H1 (cell line): Measurements from ENCODE around the gene UMAD1.

Source experiments
- CTCF ChIP-seq, 3 experiments: IDR thresholded peaks; 1 replicate in 2 of 3; 2 replicates in 1 of 3; pipeline versions ENCODE4 v1.5.1 to v1.6.1; 2011; ENCODE audit warnings: low read length in 3 of 3, mild to moderate bottlenecking in 3 of 3, inconsistent platforms in 2 of 3, low read depth in 1 of 3, moderate library complexity in 1 of 3; ENCODE audit not compliant: insufficient read depth in 1 of 3; ENCODE audit errors: control extremely low read depth in 1 of 3
- GTF2F1 ChIP-seq: IDR thresholded peaks from 2 replicates; pipeline ENCODE4 v1.6.1; 2012; ENCODE audit warnings: low read depth, low read length, improper control_type of control experiment, borderline replicate concordance
- JUN ChIP-seq: IDR thresholded peaks from 2 replicates; pipeline ENCODE4 v1.6.1; 2011; ENCODE audit warnings: low read depth, mild to moderate bottlenecking, improper control_type of control experiment, low read length
- JUND ChIP-seq: IDR thresholded peaks from 2 replicates; pipeline ENCODE4 v1.6.1; 2011; ENCODE audit warnings: mild to moderate bottlenecking, improper control_type of control experiment, low read length
- POLR2AphosphoS5 ChIP-seq: IDR thresholded peaks from 2 replicates; pipeline ENCODE4 v1.6.1; 2011; ENCODE audit warnings: low read depth, low read length
- SIN3A ChIP-seq, 2 experiments: IDR thresholded peaks in 1 of 2; conservative IDR thresholded peaks in 1 of 2; 2 replicates each; pipeline ENCODE4 v1.6.1; 2011 to 2012; ENCODE audit warnings: low read length in 2 of 2, improper control_type of control experiment in 1 of 2, low read depth in 1 of 2, mild to moderate bottlenecking in 1 of 2
- SIX5 ChIP-seq: IDR thresholded peaks from 2 replicates; pipeline ENCODE4 v1.6.1; 2011; ENCODE audit warnings: mild to moderate bottlenecking, low read depth, low read length
- TAF1 ChIP-seq: IDR thresholded peaks from 2 replicates; pipeline ENCODE4 v1.6.1; 2011; ENCODE audit warnings: mild to moderate bottlenecking, low read depth, low read length
- TF ChIP-seq, protein P1 (sequence below): IDR thresholded peaks from 2 replicates; pipeline ENCODE4 v1.6.1; 2012; ENCODE audit warnings: low read length, inconsistent platforms

DNA sequence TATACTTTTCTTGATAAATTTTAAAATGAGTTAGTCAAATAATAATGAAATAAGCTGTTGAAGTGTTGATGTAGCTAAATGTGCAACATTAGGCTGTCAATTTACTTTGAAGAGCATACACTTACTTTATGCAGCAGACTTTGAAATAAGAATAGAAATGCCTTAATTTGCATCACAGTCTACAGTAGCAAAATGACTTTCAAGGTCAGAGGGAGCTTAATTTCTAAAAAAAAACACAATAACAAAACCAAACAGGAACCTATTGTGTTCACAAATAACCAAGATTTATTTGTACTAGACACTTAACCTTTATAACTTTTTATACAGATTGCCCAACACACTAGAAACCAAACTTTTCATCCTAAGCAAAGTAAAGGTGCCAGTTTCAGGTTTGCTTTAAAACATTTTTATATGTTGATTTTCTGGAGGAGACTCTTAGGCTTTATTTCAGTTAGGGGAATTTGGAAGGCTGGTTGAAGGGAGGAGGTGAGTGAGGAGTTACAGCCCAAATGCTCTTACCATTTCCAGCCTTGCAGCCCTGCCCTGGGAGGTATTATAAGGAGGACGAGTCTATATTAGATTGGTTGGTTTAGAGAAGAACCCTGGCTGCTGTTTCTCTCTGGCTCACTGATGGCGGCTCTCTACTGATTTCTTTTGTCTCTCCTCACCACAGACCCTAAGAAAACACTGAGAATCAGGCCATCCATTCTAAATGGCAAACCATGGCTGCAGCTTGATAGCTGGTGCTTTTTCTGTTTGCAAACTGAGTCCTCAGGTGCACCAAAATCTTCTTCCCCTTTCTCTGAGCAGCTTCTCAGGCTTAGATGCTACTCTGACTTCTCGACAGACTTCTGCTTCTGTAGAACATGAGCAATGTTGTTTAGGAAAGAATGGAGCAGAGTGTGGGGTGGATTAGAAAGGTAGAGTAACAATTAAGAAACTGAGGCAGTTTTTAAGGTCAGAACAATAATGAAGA, 133.1 kb downstream of the UMAD1 start:
- TF ChIP-seq GTF2F1 (no peak), TAF1 (no peak), CTCF (IDR thresholded peaks at IDR 0.05; ENCODE audit: control extremely low read depth in 1 of 3, insufficient read depth in 1 of 3, low read depth in 1 of 3, low read length in 3 of 3) (no peak), JUND (no peak), POLR2AphosphoS5 (no peak), JUN (no peak), SIX5 (no peak), SIN3A (conservative IDR thresholded peaks at IDR 0.05 in 1 of 2, IDR thresholded peaks at IDR 0.05 in 1 of 2; ENCODE audit: low read depth in 1 of 2, low read length in 2 of 2) (no peak)
- TF ChIP-seq, protein P1, sequence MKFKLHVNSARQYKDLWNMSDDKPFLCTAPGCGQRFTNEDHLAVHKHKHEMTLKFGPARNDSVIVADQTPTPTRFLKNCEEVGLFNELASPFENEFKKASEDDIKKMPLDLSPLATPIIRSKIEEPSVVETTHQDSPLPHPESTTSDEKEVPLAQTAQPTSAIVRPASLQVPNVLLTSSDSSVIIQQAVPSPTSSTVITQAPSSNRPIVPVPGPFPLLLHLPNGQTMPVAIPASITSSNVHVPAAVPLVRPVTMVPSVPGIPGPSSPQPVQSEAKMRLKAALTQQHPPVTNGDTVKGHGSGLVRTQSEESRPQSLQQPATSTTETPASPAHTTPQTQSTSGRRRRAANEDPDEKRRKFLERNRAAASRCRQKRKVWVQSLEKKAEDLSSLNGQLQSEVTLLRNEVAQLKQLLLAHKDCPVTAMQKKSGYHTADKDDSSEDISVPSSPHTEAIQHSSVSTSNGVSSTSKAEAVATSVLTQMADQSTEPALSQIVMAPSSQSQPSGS, result no peak
